NCI-H1417 (cell line): ENCODE results near the gene C11orf86.
A peak's percentile ranks its signal among the peaks of the same experiment; 100 is the strongest.
"Not testable (repeated sequence)": the region's sequence is repeated elsewhere in the genome, so short reads cannot be mapped to it uniquely, and the experiment has no call there.

Experiments
- DNase-seq, 3 experiments: peaks; one replicate each; lab custom pipeline; 2025; lab: John Stamatoyannopoulos, UW

C11orf86 gene

DNA sequence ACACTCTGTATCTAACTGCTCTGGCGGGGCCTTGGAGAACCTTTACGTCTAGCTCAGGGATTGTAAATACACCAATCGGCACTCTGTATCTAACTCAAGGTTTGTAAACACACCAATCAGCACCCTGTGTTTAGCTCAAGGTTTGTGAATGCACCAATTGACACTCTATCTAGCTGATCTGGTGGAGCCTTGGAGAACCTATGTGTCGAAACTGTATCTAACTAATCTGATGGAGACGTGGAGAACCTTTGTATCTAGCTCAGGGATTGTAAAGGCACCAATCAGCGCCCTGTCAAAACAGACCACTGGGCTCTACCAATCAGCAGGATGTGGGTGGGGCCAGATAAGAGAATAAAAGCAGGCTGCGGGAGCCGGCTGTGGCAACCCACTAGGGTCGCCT, 14.3 kb downstream of the C11orf86 start:
- not testable (repeated sequence) for DNase-seq

GRCh38 chr11:66992041-66992440, 16.9 kb downstream of the C11orf86 start:
- no peak for DNase-seq

- DNase-seq, result peak in 1 of 3 experiments; percentile 20
Measured at GRCh38 chr11:66996609-66997273, 21.6 kb downstream of the C11orf86 start.

DNA sequence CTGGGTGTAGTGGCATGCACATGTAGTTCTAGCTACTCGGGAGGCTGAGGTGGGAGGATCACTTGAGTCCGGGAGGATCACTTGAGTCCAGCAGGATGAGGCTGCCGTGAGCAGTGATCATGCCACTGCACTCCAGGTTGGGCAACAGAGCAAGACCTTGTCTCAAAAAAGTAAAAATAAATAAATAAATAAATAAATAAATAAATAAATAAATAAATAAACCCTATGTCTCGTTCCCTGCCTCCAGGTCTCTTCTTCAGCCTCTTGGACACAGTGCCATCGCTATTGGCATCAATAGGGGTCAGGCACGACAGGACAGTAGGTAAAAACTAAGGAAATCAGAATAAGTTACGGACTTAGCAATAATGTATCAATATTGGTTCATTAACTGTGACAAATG, 24.5 kb downstream of the C11orf86 start:
- DNase-seq, result no peak

DNA sequence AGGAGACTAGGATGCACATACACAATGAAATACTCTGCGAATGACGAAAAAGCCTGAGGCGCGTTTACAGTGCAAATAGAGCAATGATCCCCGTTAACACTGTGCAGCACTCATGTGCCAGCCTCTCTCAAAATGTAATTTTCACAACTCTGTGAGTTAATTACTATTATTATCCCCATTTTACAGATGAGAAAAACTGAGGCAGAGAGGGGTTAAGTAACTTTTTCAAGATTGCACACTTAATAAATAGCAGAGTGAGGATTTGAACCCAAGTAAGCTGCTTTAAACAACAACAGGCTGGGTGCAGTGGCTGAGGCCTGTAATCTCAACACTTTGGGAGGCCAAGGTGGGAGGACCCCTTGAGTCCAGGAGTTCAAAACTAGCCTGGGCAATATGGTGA, 26.2 kb downstream of the C11orf86 start:
- DNase-seq, result peak in 1 of 3 experiments; percentile 22

DNA sequence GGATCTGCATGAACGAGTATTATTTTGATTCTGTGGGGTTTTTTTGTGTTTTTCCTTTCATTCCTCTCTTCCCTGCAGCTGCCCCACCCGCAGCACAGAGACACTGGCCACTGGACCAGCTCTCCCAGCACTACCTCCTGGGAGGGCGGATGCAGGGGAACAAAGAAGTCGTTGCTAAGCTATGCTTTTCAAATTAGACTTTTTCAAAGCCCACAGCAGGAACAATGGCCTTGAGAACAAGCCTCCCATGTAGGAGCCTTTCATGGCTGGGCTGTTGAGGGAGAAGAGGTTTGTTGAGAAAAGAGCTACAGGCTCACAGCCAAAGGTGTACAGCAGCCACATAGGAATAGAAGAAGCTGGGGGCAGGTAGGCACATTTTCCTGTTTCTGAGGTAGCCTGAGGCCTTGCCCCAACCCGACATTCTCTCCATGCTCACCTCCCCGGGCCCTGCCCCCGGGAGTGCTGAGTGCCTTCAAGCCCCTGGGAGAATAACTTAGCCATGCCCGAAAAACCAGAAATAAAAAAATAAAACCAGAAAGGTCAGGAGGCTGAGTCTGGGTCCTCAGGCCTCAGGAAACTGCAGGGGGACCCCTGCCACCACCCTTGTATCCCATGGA, 27.3 kb downstream of the C11orf86 start:
- peak in 2 of 3 experiments; percentile 25 to 61 for DNase-seq

DNA sequence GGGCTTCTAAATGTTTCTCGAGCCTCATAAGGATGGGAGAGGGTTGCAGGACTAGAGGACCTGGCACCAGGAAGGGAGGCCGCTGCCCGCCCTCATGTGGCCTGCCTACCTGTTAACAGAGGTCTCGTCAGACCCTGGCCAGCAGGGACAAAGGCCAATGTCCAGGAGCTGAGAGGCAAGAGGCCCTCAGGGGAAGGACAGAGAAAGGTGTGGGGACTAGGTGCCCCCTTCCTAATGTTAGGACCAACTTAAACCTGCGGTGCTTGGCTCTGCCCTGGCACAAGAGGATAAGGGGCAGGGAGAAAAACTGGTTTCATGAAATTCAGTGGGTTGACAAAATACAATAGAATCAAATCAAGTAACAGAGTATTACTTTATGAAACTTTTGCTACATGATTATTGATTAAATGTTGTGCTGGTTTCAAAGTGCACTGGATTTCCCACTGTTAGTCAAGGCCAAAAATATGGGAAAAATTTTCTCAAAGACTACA, 27.9 kb downstream of the C11orf86 start:
- no peak for DNase-seq

GRCh38 chr11:67005200-67005599, 30.1 kb downstream of the C11orf86 start:
- not testable (repeated sequence) for DNase-seq

DNA sequence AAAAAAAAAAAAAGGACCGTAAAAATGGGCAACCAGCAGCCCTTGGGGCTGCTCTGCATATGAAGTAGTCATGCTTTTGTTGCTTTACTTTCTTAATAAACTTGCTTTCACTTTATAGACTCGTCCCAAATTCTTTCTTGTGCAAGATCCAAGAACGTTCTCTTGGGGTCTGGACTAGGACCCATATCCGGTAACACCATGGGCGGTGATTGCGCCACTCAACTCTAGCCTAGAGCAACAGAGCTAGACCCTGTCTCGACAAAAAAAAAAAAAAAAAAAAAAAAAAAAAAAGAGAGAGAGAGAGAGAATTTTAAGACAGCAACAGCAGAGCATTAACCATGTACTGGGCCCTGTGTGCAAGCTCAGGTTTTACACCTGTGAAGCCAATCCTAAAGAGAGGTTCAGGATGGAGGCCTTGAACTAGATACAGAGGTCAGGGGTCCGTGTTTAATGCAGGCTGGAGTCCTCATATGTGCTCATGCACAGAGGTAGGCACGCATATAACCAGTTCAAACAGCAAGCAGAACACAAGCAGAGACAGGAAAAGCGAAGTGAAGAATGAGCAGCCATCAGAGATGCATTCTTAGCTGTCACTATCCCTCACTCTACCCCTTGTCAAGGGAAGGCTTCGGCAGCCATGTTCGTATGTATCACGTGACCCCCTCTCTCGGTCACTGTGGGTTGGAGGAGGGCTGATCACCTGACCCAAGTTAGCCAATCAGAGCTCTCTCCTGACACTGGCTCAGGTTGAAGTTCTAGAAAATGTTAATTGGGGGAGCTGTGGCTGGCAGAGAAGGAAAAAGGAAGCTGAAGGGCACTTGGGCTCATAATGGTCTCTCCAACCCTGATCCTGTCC, 31.2 kb downstream of the C11orf86 start:
- peak in 1 of 3 experiments; percentile 11 for DNase-seq

DNA sequence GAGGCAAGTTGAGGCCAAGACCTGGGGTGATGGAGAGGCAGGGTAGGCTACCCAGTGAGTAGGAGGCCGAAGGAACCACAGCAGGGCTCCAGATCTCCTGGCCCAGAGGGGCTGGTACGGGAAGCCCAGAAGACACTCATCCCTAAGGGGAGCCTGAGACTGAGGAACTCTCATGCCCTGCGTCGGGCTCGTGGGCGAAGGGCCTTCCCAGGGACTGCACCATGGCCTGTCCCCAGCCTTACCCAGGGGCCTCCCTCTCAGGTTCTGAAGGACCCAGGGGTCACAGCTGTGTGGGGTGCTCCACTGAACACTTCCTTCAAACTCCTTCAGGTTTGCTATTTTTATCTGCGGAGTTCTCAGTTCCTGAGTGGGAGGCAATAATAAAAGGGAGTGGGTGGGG, 32.0 kb downstream of the C11orf86 start:
- no peak for DNase-seq

DNA sequence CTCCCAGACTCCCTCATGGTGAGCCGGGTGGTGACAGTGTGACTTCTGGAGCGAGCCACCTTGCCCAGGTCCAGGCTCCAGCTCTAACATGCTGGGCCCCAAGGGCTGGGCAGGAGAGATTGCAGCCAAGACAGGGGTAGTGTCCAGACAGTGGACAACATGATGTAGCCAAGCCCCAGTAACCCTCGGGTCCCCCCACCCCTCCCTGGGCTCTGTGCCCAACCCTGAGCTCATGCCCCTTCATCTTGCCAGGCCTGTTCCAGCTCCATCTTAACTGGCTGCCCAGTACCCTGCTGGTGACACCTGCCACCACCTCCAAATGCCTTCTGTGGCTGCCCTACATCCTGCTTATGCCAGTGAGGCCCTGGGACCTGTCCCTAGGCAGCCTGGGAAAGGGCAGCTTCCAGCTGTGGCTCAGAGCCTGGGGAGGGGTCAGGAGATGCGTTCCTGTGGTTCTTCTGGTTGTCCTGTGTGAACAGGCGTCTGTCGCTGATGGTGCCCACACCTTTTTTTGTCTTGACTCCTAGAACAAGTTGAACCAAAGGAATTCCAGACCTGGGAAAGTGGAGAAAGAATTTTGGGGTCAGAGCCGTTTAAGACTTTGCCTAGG, 35.3 kb downstream of the C11orf86 start:
- no peak for DNase-seq

- no peak for DNase-seq
Measured at GRCh38 chr11:67013511-67014045, 38.5 kb downstream of the C11orf86 start.

DNA sequence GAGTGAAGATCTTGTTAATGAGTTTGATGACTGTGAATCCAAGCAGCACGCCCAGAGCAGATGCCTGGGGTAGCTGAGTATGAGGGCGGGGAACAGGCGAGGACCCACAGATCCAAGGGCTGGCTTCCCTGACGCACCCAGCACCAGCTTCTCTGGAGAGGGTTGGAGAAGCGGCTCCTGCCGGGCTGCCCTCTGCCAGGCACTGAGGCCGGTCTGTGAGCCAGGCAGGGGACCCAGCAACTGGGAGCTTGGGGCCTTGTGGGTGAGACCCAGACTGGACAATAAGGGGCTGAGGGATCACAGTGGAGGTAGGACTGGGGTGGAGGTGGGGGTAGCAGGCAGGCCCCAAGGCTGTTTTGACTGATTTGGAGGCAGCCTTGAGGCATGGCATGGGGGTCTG, 39.2 kb downstream of the C11orf86 start:
- DNase-seq, result no peak

DNA sequence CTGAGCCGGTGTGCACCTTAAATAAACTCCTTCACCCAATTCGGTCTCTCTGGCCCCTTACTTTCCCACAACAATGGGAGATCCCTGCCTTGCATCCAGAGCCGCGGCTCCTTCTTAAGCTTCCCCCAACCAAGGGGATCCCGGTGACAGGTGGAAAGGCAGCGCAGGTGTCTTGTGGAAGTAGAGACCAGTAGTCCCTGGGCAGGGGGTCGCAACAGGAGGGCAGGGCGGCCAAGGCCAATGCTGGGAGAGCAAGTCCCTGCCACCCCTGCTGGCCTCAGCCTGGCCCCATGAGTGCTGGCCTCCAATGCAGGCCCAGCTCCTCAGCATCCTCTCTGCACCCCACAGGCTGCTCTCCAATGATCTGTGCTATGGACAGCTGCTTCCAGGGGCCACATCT, 39.9 kb downstream of the C11orf86 start:
- DNase-seq, result no peak

- DNase-seq, result no peak
Measured at GRCh38 chr11:67016550-67016949, 41.4 kb downstream of the C11orf86 start.

GRCh38 chr11:67020949-67021348, 45.8 kb downstream of the C11orf86 start:
- DNase-seq, result no peak

DNA sequence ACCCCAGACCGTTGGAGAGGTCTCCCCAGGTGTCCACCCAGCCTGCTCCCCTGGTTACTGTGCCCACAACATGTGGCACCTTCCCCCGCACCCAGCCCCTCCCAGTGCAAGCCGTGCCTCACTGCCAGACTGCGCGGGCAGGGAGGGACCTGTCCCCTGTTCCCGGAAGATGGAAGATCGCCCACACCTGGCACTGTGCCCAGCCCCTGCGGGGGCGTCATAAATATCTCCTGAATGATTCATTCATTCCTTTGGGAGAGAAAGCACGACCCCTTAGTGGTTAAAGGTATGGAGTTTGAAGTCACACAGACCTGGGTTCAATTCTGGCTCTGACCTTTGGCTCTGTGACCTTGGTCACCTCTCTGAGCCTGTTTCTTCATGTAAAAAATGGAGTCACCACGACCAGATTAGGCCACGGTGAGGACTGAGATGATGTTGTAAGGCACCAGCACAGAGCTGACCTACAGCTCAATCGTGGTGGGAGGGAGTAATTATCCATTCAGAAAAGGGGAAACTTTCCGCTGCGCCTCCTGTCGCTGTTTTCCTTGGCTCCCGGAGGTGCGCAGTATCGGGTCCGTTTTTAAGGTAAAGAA, 47.3 kb downstream of the C11orf86 start:
- DNase-seq, result peak in 2 of 3 experiments; percentile 55 to 74

DNA sequence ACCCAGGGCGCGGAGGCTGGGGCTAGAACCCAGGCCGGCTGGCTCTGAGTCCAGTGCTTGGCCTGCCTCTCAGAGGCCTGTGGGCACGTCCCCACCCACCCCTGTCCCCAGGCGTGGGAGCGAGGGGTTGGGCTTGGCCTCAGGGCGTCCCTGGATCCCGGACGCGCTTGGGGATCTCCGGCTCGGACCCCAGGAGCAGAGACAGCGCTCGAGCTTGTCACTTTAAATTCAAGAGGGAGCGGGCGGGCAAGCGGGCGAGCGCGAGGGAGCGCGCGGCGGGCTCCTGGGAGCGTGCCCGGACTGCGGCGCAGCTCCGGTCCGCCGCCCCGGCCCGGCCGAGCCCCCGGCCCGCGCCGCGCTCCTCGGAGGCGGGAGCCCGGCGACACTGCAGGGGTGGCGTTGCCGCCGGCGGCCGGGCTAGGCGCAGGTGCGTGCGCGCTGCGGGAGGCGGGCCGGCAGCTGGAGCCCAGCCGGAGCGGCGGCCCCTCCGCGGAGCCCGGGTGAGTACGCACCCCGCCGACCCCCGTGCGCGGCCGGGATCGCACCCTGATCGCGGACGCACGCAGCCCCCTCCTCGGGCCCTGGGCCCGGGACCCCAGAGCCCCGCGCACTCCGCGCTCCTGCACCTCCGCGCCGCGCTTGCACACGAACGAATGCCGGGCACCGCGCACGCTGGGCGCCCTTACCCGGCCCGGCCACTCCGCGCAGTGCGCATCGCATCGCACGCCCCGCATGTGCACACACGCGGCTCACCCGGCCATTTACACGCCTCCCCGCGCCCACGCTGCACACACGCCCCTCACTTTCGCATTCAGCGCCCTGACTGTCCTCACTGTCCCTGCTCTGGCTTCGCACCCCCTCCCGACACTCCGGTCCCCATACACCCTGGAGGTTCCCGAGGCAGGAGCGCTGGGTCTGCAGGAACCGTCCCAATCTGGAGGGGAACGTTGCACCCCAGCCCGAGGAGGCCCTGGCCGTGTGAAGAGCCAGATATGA, 48.2 kb downstream of the C11orf86 start, which contains the start of gene SYT12:
Gene SYT12 (plus strand): TSS at position 174 of the 996 bp plus-strand sequence. CDS start 7,011 bp downstream, outside the sequence.
- peak in 2 of 3 experiments; percentile 65 to 75 for DNase-seq

DNA sequence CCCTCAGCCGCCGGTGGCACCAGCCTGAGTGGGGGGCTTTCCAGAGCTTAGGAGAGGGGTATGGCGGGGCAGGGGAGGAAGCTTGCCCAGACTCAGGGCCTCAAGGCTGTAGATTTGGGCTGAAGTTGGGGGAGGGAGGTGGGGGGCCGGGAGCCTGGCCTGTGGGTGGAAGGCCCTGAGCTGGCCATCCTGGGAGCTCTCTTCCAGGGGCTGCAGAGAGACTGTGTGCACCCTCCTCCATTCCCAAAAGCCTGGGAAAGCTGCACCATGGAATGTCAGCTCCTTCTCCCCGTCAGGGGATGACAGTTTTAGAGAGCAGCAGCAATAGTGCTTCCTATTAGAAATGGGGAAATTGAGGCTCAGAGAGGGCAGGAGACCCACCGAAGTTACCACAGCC, 48.9 kb downstream of the C11orf86 start:
- DNase-seq, result no peak

GRCh38 chr11:67024410-67024809, 49.3 kb downstream of the C11orf86 start:
- DNase-seq, result no peak
